Measurements from ENCODE around the gene VPS39.

Gene VPS39

DNA sequence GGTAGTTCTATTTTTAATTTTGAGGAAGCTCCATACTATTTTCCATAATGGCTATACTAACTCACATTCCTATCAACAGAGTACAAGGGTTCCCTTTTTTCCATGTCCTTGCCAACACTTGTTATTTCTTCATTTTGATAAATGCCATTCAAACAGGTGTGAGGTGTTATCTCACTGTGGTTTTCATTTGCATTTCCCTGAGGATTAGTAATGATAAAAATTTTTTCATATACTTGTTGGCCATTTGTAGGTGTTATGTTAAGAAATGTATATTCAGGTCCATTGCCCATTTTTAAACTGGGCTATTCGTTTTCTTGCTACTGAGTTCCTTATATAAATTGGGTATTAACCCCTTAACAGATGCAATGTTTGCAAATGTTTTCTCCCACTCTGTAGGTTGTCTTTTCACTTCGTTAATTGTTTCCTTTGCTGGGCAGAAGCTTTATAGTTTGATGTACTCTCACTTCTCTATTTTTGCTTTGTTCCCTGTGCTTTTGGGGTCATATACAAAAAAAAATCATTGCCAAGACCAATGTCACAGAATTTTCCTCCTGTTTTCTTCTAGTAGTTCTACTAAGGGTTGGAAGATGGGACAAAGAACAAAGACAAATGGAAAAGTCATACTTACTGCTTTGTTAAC, 11.0 kb upstream of the VPS39 start:
- no peak overlapping the region for H3K9ac ChIP-seq (ENCODE audit: low read length)
- H3K36me3 ChIP-seq (ENCODE audit: control insufficient read depth, insufficient read depth, low read length), result peaks cover 4% of the 10 kb centered on the region
- no peaks in the 10 kb centered on the region for H3K4me1 ChIP-seq (ENCODE audit: control insufficient read depth, insufficient read depth, low read length)
- no peaks in the 10 kb centered on the region for H3K9me3 ChIP-seq (ENCODE audit: control insufficient read depth, low read length)
- no peaks in the 10 kb centered on the region for H3K27me3 ChIP-seq (ENCODE audit: control insufficient read depth, insufficient read depth, low read length)
- no peak overlapping the region for H3K4me3 ChIP-seq (ENCODE audit: low read length)

DNA sequence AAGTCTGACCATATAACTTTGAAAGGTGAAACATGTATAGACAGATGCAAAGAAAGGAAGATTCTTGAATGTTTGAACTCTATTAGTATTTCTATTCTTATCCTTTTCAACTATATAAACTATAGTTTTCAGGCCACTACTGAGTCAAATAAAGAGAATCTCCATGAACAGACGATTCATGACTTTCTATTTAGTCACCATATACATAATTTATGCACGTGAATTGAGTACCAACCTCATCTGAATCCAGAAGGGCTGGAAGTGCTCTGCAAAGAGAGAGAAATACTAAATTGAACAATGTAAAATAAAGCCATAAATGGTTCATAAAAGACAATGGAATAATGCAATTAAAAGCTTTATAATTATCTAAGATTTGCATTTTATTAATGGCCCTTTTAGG, 9.5 kb upstream of the VPS39 start:
- H3K9ac ChIP-seq (ENCODE audit: low read length), result no peak overlapping the region
- no peaks in the 10 kb centered on the region for H3K27me3 ChIP-seq (ENCODE audit: control insufficient read depth, insufficient read depth, low read length)
- peaks cover 10% of the 10 kb centered on the region for H3K36me3 ChIP-seq (ENCODE audit: control insufficient read depth, insufficient read depth, low read length)
- no peaks in the 10 kb centered on the region for H3K9me3 ChIP-seq (ENCODE audit: control insufficient read depth, low read length)
- H3K4me3 ChIP-seq (ENCODE audit: low read length), result no peak overlapping the region
- H3K4me1 ChIP-seq (ENCODE audit: control insufficient read depth, insufficient read depth, low read length), result no peaks in the 10 kb centered on the region

DNA sequence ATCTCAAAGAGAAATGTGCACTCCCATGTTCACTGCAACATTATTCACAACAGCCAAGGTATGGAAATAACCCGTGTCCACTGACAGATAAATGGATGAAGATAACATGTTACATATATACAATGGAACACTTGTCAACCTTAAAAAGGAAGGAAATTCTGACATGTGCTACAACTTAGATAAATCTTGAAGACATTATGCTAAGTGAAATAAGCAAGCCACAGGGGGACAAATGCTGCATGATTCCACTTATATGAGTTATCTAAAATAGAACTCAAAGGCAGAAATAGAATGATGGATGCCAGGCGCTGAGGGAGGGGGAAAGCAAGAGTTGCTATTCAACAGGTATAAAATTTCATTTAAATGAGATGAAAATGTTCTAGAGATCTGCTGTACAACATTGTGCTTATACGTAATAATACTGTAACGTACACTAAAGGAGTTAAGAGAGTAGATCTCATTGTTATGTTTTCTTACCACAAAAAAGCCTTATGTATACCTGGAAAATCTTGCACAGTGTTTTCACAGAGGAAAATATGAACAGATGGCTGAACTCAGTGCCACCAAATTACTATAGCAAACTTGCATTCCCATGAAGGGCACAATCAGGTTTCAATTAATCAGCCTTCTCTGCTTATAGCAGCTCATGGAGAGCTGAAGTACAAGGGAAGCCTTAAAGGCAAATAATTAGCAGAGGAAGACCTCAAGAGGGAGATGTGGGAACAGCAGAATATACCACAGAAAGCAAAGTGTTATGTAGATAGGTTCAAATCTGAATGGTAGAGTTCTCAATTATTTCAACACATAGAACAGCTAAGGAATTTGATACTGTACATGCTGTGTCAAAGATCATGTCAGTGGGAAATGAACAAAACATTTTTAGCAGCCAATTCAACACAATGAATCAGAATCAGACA, 8.1 kb upstream of the VPS39 start:
- Histone ChIP-seq H3K27me3 (ENCODE audit: control insufficient read depth, insufficient read depth, low read length) (no peaks in the 10 kb centered on the region), H3K9ac (ENCODE audit: low read length) (no peak overlapping the region), H3K4me3 (ENCODE audit: low read length) (no peak overlapping the region), H3K36me3 (ENCODE audit: control insufficient read depth, insufficient read depth, low read length) (peaks cover 10% of the 10 kb centered on the region), H3K4me1 (ENCODE audit: control insufficient read depth, insufficient read depth, low read length) (no peaks in the 10 kb centered on the region), H3K9me3 (ENCODE audit: control insufficient read depth, low read length) (no peaks in the 10 kb centered on the region)

DNA sequence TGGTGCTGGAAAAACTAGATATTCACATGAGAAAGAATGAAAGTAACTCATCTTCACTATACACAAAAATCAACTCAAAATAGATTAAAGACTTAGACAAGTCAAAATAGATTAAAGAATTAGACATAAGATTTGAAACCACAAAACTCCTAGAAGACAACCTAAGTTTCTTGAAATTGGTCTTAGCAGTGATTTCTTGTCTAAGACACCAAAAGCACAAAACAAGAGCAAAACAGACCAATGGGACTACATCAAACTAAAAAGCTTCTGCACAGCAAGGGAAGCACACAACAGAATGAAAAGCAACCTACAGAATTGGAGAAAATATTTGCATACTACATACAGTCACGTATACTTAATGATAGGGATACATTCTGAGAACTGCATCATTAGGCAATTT, 6.5 kb upstream of the VPS39 start:
- Histone ChIP-seq H3K36me3 (ENCODE audit: control insufficient read depth, insufficient read depth, low read length) (peaks cover 10% of the 10 kb centered on the region), H3K4me1 (ENCODE audit: control insufficient read depth, insufficient read depth, low read length) (no peaks in the 10 kb centered on the region), H3K9ac (ENCODE audit: low read length) (no peak overlapping the region), H3K9me3 (ENCODE audit: control insufficient read depth, low read length) (no peaks in the 10 kb centered on the region), H3K4me3 (ENCODE audit: low read length) (no peak overlapping the region), H3K27me3 (ENCODE audit: control insufficient read depth, insufficient read depth, low read length) (no peaks in the 10 kb centered on the region)

DNA sequence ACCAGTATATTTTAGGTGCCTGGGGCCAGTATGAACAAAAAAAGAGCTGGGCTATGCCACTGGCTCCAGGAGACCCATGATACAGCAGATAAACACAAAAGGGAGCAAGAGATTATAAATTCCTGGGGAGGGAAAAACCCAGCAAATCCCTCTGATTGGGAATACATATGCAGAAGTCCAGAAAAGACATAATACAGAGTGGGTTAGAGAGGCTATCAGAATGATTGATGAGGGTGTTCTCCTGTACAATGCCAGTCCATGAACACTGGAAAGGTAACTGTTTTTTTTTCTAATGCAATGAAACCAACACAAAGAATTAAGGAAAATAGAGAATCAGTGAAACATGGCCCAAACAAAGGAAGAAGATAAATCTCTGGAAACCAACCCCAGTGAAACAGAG, 5.4 kb upstream of the VPS39 start:
- peaks cover 6% of the 10 kb centered on the region for H3K36me3 ChIP-seq (ENCODE audit: control insufficient read depth, insufficient read depth, low read length)
- no peaks in the 10 kb centered on the region for H3K4me1 ChIP-seq (ENCODE audit: control insufficient read depth, insufficient read depth, low read length)

DNA sequence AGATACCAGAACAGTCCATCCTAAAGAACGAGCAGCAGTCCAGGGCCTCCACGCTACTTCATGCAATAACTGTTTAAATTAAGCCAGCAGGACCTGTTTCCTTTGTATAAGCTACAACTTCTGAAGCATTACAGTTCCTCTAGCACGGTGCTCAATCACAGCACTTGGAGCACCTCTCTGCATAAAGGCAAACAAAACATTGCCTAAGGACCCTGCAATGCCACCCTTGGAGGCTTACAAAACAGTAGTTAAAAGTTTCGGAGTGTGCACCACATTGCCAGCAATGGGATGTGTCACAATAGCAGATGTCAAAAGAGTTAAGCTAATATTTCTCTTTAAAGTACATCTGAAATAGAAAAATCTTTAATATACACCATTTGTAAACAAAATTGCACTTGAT, 2.6 kb upstream of the VPS39 start:
- H3K4me1 ChIP-seq (ENCODE audit: control insufficient read depth, insufficient read depth, low read length), result no peaks in the 10 kb centered on the region
- H3K9ac ChIP-seq (ENCODE audit: low read length), result no peak overlapping the region
- H3K27me3 ChIP-seq (ENCODE audit: control insufficient read depth, insufficient read depth, low read length), result no peaks in the 10 kb centered on the region
- H3K9me3 ChIP-seq (ENCODE audit: control insufficient read depth, low read length), result no peaks in the 10 kb centered on the region
- no peak overlapping the region for H3K4me3 ChIP-seq (ENCODE audit: low read length)
- H3K36me3 ChIP-seq (ENCODE audit: control insufficient read depth, insufficient read depth, low read length), result peaks cover 5% of the 10 kb centered on the region

More for the DNA sequence above, 5.4 kb upstream of the VPS39 start:
- no peaks in the 10 kb centered on the region for H3K27me3 ChIP-seq (ENCODE audit: control insufficient read depth, insufficient read depth, low read length)
- no peak overlapping the region for H3K9ac ChIP-seq (ENCODE audit: low read length)
- H3K4me3 ChIP-seq (ENCODE audit: low read length), result no peak overlapping the region
- H3K9me3 ChIP-seq (ENCODE audit: control insufficient read depth, low read length), result no peaks in the 10 kb centered on the region

DNA sequence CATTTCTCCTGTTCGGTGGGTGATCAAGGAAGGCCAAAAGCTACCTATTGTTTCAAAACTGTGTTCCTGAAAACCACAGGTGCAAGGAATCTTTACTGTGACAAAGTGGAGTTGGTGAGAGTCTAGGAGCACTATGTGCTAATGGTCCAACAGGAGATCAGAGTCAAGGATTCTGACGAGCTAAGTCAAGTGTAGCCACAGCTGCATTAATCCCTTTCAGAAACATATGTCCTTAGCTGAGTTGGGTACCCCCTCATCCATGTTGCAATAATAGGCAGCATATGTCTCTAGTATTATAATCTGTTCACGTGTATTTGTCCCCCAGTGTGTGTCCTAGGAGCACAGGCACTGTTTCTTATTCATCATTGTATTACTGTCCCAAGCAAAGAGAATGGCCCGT, 1.7 kb downstream of the VPS39 start:
- H3K36me3 ChIP-seq (ENCODE audit: control insufficient read depth, insufficient read depth, low read length), result no peaks in the 10 kb centered on the region
- no peak overlapping the region for H3K9ac ChIP-seq (ENCODE audit: low read length)
- no peaks in the 10 kb centered on the region for H3K9me3 ChIP-seq (ENCODE audit: control insufficient read depth, low read length)
- no peaks in the 10 kb centered on the region for H3K4me1 ChIP-seq (ENCODE audit: control insufficient read depth, insufficient read depth, low read length)
- no peaks in the 10 kb centered on the region for H3K27me3 ChIP-seq (ENCODE audit: control insufficient read depth, insufficient read depth, low read length)
- no peak overlapping the region for H3K4me3 ChIP-seq (ENCODE audit: low read length)

DNA sequence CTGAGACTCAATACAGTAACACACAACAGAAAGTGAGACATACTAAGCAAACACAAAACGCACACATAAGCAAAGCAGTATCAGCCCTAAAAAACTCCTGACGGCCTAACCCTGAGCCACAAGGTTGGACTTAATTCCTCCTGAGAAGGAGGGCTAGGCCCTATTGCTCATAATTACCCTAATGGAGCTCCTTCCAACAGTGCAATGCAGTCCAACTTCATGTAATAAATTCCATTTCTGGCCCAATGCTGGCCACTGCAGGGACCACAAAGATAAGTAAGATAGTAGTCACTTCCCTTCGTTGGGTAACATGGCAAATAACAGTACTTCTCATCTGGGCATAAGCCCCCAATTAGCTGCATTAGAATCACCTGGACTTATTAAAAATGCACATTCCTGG, 4.2 kb downstream of the VPS39 start:
- no peaks in the 10 kb centered on the region for H3K36me3 ChIP-seq (ENCODE audit: control insufficient read depth, insufficient read depth, low read length)
- H3K9me3 ChIP-seq (ENCODE audit: control insufficient read depth, low read length), result no peaks in the 10 kb centered on the region
- no peaks in the 10 kb centered on the region for H3K4me1 ChIP-seq (ENCODE audit: control insufficient read depth, insufficient read depth, low read length)
- H3K9ac ChIP-seq (ENCODE audit: low read length), result no peak overlapping the region
- no peaks in the 10 kb centered on the region for H3K27me3 ChIP-seq (ENCODE audit: control insufficient read depth, insufficient read depth, low read length)
- no peak overlapping the region for H3K4me3 ChIP-seq (ENCODE audit: low read length)

DNA sequence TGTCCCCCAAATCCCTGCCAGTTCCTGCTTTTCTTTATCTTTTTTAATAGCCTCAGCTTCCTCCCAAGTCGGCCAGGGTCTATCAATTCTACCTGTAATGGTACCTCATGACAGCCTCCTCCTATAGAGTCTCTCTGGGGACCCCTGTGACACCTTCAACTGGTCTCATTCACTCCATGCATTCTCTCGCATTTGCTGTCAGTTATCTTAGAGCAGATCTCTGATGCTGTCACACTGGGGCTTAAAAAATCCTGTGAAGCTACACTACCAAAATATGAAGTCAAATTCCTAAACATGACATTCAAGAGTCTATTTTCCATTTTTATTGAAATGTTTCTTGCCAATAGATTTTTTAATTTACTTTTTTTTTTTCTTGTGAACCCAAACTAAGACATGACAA, 5.5 kb downstream of the VPS39 start:
- H3K27me3 ChIP-seq (ENCODE audit: control insufficient read depth, insufficient read depth, low read length), result no peaks in the 10 kb centered on the region
- no peak overlapping the region for H3K4me3 ChIP-seq (ENCODE audit: low read length)
- no peaks in the 10 kb centered on the region for H3K9me3 ChIP-seq (ENCODE audit: control insufficient read depth, low read length)
- no peaks in the 10 kb centered on the region for H3K4me1 ChIP-seq (ENCODE audit: control insufficient read depth, insufficient read depth, low read length)
- H3K36me3 ChIP-seq (ENCODE audit: control insufficient read depth, insufficient read depth, low read length), result no peaks in the 10 kb centered on the region
- H3K9ac ChIP-seq (ENCODE audit: low read length), result no peak overlapping the region

DNA sequence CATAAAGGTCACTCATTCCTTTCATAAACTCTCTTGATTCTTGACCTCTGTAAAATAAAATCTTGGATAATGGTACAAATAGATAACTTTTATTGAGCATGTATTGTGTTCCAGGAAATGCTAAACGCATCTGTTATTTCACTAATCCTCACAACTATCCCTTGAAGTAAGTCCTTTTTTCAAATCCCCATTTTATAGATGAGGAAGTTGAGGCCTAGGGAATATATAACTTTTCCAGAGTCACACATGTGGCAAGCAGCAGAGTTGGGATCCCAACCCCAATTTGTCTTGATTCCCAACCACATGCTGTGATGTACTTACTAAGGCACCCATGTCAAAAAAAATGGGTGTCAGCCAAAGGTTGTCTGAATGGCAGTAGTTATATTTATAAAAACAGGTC, 6.3 kb downstream of the VPS39 start:
- no peaks in the 10 kb centered on the region for H3K27me3 ChIP-seq (ENCODE audit: control insufficient read depth, insufficient read depth, low read length)
- no peaks in the 10 kb centered on the region for H3K36me3 ChIP-seq (ENCODE audit: control insufficient read depth, insufficient read depth, low read length)
- H3K4me1 ChIP-seq (ENCODE audit: control insufficient read depth, insufficient read depth, low read length), result no peaks in the 10 kb centered on the region
- no peak overlapping the region for H3K9ac ChIP-seq (ENCODE audit: low read length)
- H3K9me3 ChIP-seq (ENCODE audit: control insufficient read depth, low read length), result no peaks in the 10 kb centered on the region
- no peak overlapping the region for H3K4me3 ChIP-seq (ENCODE audit: low read length)

DNA sequence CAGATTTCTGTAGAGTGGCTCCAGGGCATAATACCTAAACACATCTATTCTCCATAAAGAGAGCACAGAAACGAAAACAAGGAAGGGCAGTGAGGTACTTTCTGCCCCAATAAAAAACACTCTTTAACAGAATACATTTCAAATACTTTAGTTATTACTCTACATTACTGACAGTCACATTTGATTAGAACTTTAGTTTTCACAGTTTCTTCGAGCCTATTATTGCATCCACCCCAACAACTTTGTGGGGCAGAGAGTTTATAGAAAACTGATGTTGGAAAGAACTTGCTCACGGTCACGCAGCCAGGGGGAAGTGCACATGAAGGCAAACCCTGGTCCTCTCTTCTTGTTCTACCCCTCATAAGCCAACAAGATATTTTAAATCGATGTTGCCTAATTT, 9.0 kb downstream of the VPS39 start:
- Histone ChIP-seq H3K9ac (ENCODE audit: low read length) (no peak overlapping the region), H3K36me3 (ENCODE audit: control insufficient read depth, insufficient read depth, low read length) (no peaks in the 10 kb centered on the region)

DNA sequence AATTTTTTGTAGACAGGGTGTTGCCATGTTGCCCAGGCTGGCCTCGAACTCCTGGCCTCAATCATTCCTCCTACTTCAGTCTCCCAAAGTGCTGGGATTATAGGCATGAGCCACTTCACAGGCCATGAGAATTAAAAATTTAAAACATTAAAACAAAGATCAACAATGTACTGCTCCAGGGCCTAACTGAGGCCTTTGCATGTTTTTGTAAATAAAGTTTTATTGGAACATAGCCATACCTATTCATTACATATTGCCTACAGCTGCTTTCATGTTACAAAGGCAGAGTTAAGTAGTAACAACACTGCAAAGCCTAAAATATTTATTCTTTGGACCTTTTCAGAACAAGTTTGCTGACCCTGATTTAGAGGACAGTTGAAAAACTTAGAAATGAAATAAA, 9.6 kb downstream of the VPS39 start:
- no peaks in the 10 kb centered on the region for H3K27me3 ChIP-seq (ENCODE audit: control insufficient read depth, insufficient read depth, low read length)
- no peaks in the 10 kb centered on the region for H3K36me3 ChIP-seq (ENCODE audit: control insufficient read depth, insufficient read depth, low read length)
- H3K9ac ChIP-seq (ENCODE audit: low read length), result no peak overlapping the region

More for the DNA sequence above, 9.0 kb downstream of the VPS39 start:
- Histone ChIP-seq H3K4me1 (ENCODE audit: control insufficient read depth, insufficient read depth, low read length) (no peaks in the 10 kb centered on the region), H3K27me3 (ENCODE audit: control insufficient read depth, insufficient read depth, low read length) (no peaks in the 10 kb centered on the region), H3K9me3 (ENCODE audit: control insufficient read depth, low read length) (no peaks in the 10 kb centered on the region), H3K4me3 (ENCODE audit: low read length) (no peak overlapping the region)

More for the DNA sequence above, 9.6 kb downstream of the VPS39 start:
- Histone ChIP-seq H3K4me3 (ENCODE audit: low read length) (no peak overlapping the region), H3K9me3 (ENCODE audit: control insufficient read depth, low read length) (no peaks in the 10 kb centered on the region), H3K4me1 (ENCODE audit: control insufficient read depth, insufficient read depth, low read length) (no peaks in the 10 kb centered on the region)

All from mucosa of stomach (tissue), 1 donor.